ENCODE results near the gene PTPRCAP.

Gene PTPRCAP

GRCh38 chr11:67457453-67457852 is 20.0 kb upstream of the PTPRCAP start:
- no peak overlapping the region for H3K27ac ChIP-seq (replicated peaks)
- no peak for TF ChIP-seq SPI1 (IDR thresholded peaks at IDR 0.05; ENCODE audit: borderline replicate concordance, low read depth)
- TF ChIP-seq, protein P1, sequence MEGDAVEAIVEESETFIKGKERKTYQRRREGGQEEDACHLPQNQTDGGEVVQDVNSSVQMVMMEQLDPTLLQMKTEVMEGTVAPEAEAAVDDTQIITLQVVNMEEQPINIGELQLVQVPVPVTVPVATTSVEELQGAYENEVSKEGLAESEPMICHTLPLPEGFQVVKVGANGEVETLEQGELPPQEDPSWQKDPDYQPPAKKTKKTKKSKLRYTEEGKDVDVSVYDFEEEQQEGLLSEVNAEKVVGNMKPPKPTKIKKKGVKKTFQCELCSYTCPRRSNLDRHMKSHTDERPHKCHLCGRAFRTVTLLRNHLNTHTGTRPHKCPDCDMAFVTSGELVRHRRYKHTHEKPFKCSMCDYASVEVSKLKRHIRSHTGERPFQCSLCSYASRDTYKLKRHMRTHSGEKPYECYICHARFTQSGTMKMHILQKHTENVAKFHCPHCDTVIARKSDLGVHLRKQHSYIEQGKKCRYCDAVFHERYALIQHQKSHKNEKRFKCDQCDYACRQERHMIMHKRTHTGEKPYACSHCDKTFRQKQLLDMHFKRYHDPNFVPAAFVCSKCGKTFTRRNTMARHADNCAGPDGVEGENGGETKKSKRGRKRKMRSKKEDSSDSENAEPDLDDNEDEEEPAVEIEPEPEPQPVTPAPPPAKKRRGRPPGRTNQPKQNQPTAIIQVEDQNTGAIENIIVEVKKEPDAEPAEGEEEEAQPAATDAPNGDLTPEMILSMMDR (IDR thresholded peaks at IDR 0.05; ENCODE audit: insufficient read depth, low read length): no peak
- TF ChIP-seq, protein P2, sequence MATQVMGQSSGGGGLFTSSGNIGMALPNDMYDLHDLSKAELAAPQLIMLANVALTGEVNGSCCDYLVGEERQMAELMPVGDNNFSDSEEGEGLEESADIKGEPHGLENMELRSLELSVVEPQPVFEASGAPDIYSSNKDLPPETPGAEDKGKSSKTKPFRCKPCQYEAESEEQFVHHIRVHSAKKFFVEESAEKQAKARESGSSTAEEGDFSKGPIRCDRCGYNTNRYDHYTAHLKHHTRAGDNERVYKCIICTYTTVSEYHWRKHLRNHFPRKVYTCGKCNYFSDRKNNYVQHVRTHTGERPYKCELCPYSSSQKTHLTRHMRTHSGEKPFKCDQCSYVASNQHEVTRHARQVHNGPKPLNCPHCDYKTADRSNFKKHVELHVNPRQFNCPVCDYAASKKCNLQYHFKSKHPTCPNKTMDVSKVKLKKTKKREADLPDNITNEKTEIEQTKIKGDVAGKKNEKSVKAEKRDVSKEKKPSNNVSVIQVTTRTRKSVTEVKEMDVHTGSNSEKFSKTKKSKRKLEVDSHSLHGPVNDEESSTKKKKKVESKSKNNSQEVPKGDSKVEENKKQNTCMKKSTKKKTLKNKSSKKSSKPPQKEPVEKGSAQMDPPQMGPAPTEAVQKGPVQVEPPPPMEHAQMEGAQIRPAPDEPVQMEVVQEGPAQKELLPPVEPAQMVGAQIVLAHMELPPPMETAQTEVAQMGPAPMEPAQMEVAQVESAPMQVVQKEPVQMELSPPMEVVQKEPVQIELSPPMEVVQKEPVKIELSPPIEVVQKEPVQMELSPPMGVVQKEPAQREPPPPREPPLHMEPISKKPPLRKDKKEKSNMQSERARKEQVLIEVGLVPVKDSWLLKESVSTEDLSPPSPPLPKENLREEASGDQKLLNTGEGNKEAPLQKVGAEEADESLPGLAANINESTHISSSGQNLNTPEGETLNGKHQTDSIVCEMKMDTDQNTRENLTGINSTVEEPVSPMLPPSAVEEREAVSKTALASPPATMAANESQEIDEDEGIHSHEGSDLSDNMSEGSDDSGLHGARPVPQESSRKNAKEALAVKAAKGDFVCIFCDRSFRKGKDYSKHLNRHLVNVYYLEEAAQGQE (IDR thresholded peaks at IDR 0.05; ENCODE audit: insufficient replicate concordance, low read depth): no peak
- TF ChIP-seq GABPA (IDR thresholded peaks at IDR 0.05; ENCODE audit: low read depth): no peak
- no peak for TF ChIP-seq POLR2AphosphoS5 (IDR thresholded peaks at IDR 0.05; ENCODE audit: low read depth)
- no peak for DNase-seq (ENCODE audit: low read depth in 1 of 2, low spot score in 1 of 2)
- H3K4me3 ChIP-seq (replicated peaks; ENCODE audit: insufficient read depth, low read length): no peak overlapping the region
- H3K27me3 ChIP-seq (ENCODE audit: insufficient read depth, poor library complexity, severe bottlenecking): no peaks in the 10 kb centered on the region

DNA sequence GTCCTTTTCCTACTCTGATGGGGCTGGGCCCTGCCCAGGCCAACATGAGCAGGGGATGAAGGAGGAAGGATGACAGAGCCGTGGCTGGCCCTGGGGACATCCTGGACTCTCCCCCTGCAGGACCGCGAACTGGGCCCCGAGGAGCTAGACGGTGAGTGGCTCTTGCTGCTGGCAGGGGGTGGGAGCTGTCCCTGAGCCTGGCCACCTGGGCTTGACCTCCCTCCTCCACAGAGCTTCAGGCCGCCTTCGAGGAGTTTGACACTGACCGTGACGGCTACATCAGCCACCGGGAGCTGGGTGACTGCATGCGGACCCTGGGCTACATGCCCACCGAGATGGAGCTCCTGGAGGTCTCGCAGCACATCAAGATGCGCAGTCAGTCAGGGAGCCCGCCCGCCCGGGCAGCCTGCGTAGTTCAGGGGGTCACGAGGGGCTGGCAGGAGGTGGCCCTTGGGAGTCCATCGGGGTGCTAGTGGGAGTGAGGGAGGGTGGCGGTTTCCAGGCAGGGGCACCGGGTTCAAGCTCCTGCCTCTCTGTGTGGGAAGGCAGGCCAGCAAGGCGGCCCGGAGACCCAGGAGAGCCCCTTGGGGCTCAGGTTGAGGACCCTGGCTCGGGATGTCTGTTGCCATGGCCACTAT is 18.7 kb upstream of the PTPRCAP start:
- no peak for DNase-seq (ENCODE audit: low read depth in 1 of 2, low spot score in 1 of 2)
- H3K4me3 ChIP-seq (replicated peaks; ENCODE audit: insufficient read depth, low read length): no peak overlapping the region
- TF ChIP-seq SPI1 (IDR thresholded peaks at IDR 0.05; ENCODE audit: borderline replicate concordance, low read depth): no peak
- no peak for TF ChIP-seq POLR2AphosphoS5 (IDR thresholded peaks at IDR 0.05; ENCODE audit: low read depth)
- TF ChIP-seq GABPA (IDR thresholded peaks at IDR 0.05; ENCODE audit: low read depth): no peak
- TF ChIP-seq, protein P2 (IDR thresholded peaks at IDR 0.05; ENCODE audit: insufficient replicate concordance, low read depth): no peak
- TF ChIP-seq, protein P1 (IDR thresholded peaks at IDR 0.05; ENCODE audit: insufficient read depth, low read length): no peak
- H3K27me3 ChIP-seq (ENCODE audit: insufficient read depth, poor library complexity, severe bottlenecking): no peaks in the 10 kb centered on the region
- H3K27ac ChIP-seq (replicated peaks): no peak overlapping the region

DNA sequence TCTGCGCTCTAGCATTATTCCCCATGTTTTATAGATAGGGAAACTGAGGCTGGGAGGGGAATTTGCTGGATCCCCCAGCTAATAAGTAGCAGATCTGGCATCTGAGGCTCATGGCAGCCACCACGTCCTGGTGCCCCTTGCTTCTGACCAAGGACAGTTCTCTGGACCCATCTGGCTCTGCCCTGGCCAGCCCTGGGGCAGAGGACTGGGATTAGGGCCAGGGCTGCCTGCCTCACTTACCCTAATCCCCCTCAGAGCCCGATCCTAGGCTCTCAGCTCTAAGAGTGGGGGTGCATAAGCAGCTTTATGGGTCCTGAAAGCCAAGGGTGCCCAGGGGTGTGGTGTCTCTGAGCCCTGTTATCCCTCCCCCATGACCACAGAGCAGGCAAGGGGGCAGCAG is 17.6 kb upstream of the PTPRCAP start, which contains the start of gene CABP4:
CABP4 (plus strand) TSS at position 301 of the 400 bp plus-strand sequence; CDS start at position 371, 70 bp downstream.
- H3K27ac ChIP-seq (replicated peaks): no peak within 1 kb of the TSS
- no peak for DNase-seq (ENCODE audit: low read depth in 1 of 2, low spot score in 1 of 2)
- H3K27me3 ChIP-seq (ENCODE audit: insufficient read depth, poor library complexity, severe bottlenecking): no peaks in the 10 kb centered on the region
- TF ChIP-seq, protein P2 (IDR thresholded peaks at IDR 0.05; ENCODE audit: insufficient replicate concordance, low read depth): no peak
- TF ChIP-seq, protein P1 (IDR thresholded peaks at IDR 0.05; ENCODE audit: insufficient read depth, low read length): no peak
- TF ChIP-seq POLR2AphosphoS5 (IDR thresholded peaks at IDR 0.05; ENCODE audit: low read depth) (no peak), GABPA (IDR thresholded peaks at IDR 0.05; ENCODE audit: low read depth) (no peak), SPI1 (IDR thresholded peaks at IDR 0.05; ENCODE audit: borderline replicate concordance, low read depth) (no peak)
- H3K4me3 ChIP-seq (replicated peaks; ENCODE audit: insufficient read depth, low read length): no peak within 1 kb of the TSS

All from HL-60 (cell line).